ENCODE measurements around the gene MRPL39.
A peak's percentile ranks its signal among the peaks of the same experiment; 100 is the strongest.

MRPL39 gene

GRCh38 chr21:25647647-25648046 lies 40.4 kb upstream of the MRPL39 start:
- TF ChIP-seq EZH2phosphoT487 (IDR thresholded peaks at IDR 0.05; ENCODE audit: low read length) (no peak), EZH2 (optimal IDR thresholded peaks at IDR 0.05; ENCODE audit: low read depth, low read length) (no peak), CTCF (IDR thresholded peaks at IDR 0.05; ENCODE audit: low read length) (no peak)
- Histone ChIP-seq H3K27me3 (replicated peaks; ENCODE audit: insufficient read depth, low read length) (no peaks in the 10 kb centered on the region), H3F3A (ENCODE audit: insufficient read depth, low read length) (no peaks in the 10 kb centered on the region), H3K9ac (ENCODE audit: low read length) (no peak overlapping the region), H3K79me2 (ENCODE audit: low read length) (no peaks in the 10 kb centered on the region), H3K9me3 (replicated peaks; ENCODE audit: insufficient read depth, low read length) (no peaks in the 10 kb centered on the region), H3K9me2 (replicated peaks; ENCODE audit: insufficient read depth, low read length) (no peaks in the 10 kb centered on the region), H4K20me1 (ENCODE audit: insufficient read depth, low read length) (no peaks in the 10 kb centered on the region), H2AFZ (ENCODE audit: low read length) (no peak overlapping the region), H3K4me3 (ENCODE audit: low read length) (no peak overlapping the region), H3K4me2 (ENCODE audit: low read depth, low read length) (peak overlapping the region; percentile 9; the same call in 1 of the 2 replicates), H3K36me3 (replicated peaks; ENCODE audit: insufficient read depth, low read length) (no peaks in the 10 kb centered on the region), H3K4me1 (ENCODE audit: low read length) (no peaks in the 10 kb centered on the region), H3K27ac (ENCODE audit: low read length) (no peak overlapping the region)
- DNase-seq: no peak

- no peak overlapping the region for H2AFZ ChIP-seq (ENCODE audit: low read length)
- H3K9ac ChIP-seq (ENCODE audit: low read length): no peak overlapping the region
Observed at GRCh38 chr21:25646474-25646873, 39.2 kb upstream of the MRPL39 start.

GRCh38 chr21:25643486-25643885 lies 36.2 kb upstream of the MRPL39 start:
- no peaks in the 10 kb centered on the region; the same call in 1 of the 2 replicates for H3K27me3 ChIP-seq (replicated peaks; ENCODE audit: insufficient read depth, low read length)
- no peaks in the 10 kb centered on the region for H3K9me2 ChIP-seq (replicated peaks; ENCODE audit: insufficient read depth, low read length)
- TF ChIP-seq EZH2phosphoT487 (IDR thresholded peaks at IDR 0.05; ENCODE audit: low read length): no peak
- no peak for TF ChIP-seq EZH2 (optimal IDR thresholded peaks at IDR 0.05; ENCODE audit: low read depth, low read length)
- TF ChIP-seq CTCF (IDR thresholded peaks at IDR 0.05; ENCODE audit: low read length): no peak

More at GRCh38 chr21:25646474-25646873, 39.2 kb upstream of the MRPL39 start:
- H3K9me3 ChIP-seq (replicated peaks; ENCODE audit: insufficient read depth, low read length): no peaks in the 10 kb centered on the region
- H3K27ac ChIP-seq (ENCODE audit: low read length): no peak overlapping the region
- DNase-seq: no peak
- H3K4me3 ChIP-seq (ENCODE audit: low read length): no peak overlapping the region
- TF ChIP-seq EZH2 (optimal IDR thresholded peaks at IDR 0.05; ENCODE audit: low read depth, low read length): no peak
- no peak for TF ChIP-seq EZH2phosphoT487 (IDR thresholded peaks at IDR 0.05; ENCODE audit: low read length)
- no peak for TF ChIP-seq CTCF (IDR thresholded peaks at IDR 0.05; ENCODE audit: low read length)
- no peak overlapping the region for H3K4me2 ChIP-seq (ENCODE audit: low read depth, low read length)
- no peaks in the 10 kb centered on the region for H3K27me3 ChIP-seq (replicated peaks; ENCODE audit: insufficient read depth, low read length)
- H3K36me3 ChIP-seq (replicated peaks; ENCODE audit: insufficient read depth, low read length): no peaks in the 10 kb centered on the region
- H3F3A ChIP-seq (ENCODE audit: insufficient read depth, low read length): no peaks in the 10 kb centered on the region
- no peaks in the 10 kb centered on the region for H4K20me1 ChIP-seq (ENCODE audit: insufficient read depth, low read length)
- H3K4me1 ChIP-seq (ENCODE audit: low read length): no peaks in the 10 kb centered on the region
- no peaks in the 10 kb centered on the region for H3K9me2 ChIP-seq (replicated peaks; ENCODE audit: insufficient read depth, low read length)
- no peaks in the 10 kb centered on the region for H3K79me2 ChIP-seq (ENCODE audit: low read length)

More at GRCh38 chr21:25643486-25643885, 36.2 kb upstream of the MRPL39 start:
- Histone ChIP-seq H4K20me1 (ENCODE audit: insufficient read depth, low read length) (no peaks in the 10 kb centered on the region), H2AFZ (ENCODE audit: low read length) (no peak overlapping the region), H3F3A (ENCODE audit: insufficient read depth, low read length) (no peaks in the 10 kb centered on the region; the same call in 1 of the 2 replicates), H3K36me3 (replicated peaks; ENCODE audit: insufficient read depth, low read length) (no peaks in the 10 kb centered on the region), H3K4me1 (ENCODE audit: low read length) (no peaks in the 10 kb centered on the region), H3K27ac (ENCODE audit: low read length) (no peak overlapping the region), H3K4me3 (ENCODE audit: low read length) (no peak overlapping the region), H3K79me2 (ENCODE audit: low read length) (no peaks in the 10 kb centered on the region), H3K9me3 (replicated peaks; ENCODE audit: insufficient read depth, low read length) (no peaks in the 10 kb centered on the region), H3K9ac (ENCODE audit: low read length) (no peak overlapping the region), H3K4me2 (ENCODE audit: low read depth, low read length) (no peak overlapping the region)
- DNase-seq: no peak
